ENCODE measurements around the gene CKAP2L. TPM values are rescaled to one million over a fixed set of nuclear protein-coding genes. Genes with fewer than 3 reads are reported as not detected.

CKAP2L gene
- polyA plus RNA-seq, 1 experiment: 4.4 TPM

DNA sequence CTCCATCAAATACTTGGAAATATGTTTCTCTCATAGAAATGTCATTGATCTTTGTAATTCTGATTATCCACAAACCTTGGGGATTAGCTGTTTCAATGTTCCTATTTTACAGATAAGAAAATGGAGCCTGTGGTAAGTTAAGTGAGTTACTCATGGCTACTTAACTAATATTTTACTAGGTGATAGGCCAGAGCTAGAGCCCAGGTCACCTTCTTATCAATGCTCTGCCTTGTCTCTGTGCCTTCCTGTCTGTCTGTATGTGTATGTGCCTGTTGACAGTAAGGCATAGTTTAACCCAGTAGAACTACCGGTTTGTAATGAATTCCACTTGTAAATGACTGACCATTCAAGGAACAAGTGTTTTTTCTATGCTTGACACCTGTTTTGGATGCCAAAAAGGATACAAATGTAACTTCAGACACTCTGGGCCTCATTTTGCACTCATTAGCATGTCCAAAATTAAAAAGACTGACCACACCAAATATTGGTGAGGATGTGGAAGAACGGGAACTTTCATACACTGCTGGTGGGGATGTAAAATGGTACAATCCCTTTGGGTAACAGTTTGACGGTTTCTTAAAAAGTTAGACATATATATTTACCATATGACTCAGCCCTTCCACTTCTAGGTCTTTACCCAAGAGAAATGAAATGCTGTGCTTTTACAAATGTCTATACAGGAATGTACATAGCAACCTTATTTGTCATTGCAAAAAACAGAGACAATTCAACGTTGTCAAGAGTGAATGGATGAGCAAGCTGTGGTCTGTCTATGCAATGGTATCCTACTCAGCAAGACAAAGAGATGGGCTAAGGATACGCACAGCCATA is 39.5 kb upstream of the CKAP2L start:
- ChIA-PET POLR2A (no interaction called here), CTCF (interaction anchor here (1.1 kb wide), 1 partner anchor 11 kb away, joined by 4 read pairs; no protein-coding TSS in a partner anchor)
- Histone ChIP-seq H3K9me3 (ENCODE audit: control insufficient read depth, insufficient read depth, low read length) (no peaks in the 10 kb centered on the region; the same call in 1 of the 2 replicates), H3K27ac (ENCODE audit: low read depth, low read length) (no peak overlapping the region), H3K4me3 (ENCODE audit: low read depth, low read length) (no peak overlapping the region), H3K27me3 (ENCODE audit: control insufficient read depth, insufficient read depth, low read length) (no peaks in the 10 kb centered on the region)
- TF ChIP-seq, protein P1, sequence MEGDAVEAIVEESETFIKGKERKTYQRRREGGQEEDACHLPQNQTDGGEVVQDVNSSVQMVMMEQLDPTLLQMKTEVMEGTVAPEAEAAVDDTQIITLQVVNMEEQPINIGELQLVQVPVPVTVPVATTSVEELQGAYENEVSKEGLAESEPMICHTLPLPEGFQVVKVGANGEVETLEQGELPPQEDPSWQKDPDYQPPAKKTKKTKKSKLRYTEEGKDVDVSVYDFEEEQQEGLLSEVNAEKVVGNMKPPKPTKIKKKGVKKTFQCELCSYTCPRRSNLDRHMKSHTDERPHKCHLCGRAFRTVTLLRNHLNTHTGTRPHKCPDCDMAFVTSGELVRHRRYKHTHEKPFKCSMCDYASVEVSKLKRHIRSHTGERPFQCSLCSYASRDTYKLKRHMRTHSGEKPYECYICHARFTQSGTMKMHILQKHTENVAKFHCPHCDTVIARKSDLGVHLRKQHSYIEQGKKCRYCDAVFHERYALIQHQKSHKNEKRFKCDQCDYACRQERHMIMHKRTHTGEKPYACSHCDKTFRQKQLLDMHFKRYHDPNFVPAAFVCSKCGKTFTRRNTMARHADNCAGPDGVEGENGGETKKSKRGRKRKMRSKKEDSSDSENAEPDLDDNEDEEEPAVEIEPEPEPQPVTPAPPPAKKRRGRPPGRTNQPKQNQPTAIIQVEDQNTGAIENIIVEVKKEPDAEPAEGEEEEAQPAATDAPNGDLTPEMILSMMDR (IDR thresholded peaks at IDR 0.05; ENCODE audit: low read depth, low read length): no peak
- peak; percentile 67 for DNase-seq (ENCODE audit: low read depth, low spot score)

DNA sequence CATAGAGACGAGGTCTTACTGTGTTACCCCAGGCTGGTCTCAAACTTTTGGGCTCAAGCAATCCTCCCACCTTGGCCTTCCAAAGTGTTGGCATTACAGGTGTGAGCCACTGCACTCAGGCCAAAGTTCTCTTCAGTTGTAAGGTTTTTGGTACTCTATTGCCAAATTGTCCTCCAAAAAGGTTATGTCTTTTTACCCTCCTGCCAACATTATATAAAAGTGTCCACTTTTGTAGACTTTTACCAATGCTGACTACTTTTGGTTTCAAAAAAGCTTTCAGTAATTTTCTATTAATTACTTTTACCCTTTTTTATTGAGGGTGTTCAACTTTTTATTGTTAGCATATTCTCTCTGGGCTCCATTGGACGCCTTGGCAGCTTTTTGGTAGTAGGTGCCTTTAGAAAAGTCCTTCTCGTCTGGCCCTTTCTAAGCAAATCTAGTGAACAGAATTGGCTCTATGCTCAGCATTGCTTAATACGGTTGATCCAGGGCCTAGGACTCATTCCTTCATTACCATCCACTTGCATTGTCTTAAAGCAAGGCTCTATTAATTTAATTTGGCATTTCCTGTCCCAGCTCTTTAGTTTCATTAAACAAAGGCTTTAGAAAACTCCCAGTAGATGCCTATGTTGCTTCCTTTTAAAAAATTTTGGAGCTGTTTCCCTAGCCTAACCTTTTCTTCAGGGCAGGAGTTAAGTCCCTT is 36.6 kb upstream of the CKAP2L start:
- Histone ChIP-seq H3K4me3 (ENCODE audit: low read depth, low read length) (no peak overlapping the region), H3K9me3 (ENCODE audit: control insufficient read depth, insufficient read depth, low read length) (peaks cover 4% of the 10 kb centered on the region; the same call in 1 of the 2 replicates), H3K27me3 (ENCODE audit: control insufficient read depth, insufficient read depth, low read length) (no peaks in the 10 kb centered on the region), H3K27ac (ENCODE audit: low read depth, low read length) (no peak overlapping the region)
- ChIA-PET CTCF (interaction anchor here (0.6 to 1.3 kb wide), 3 partner anchors 12 to 176 kb away, joined by 3 read pairs; no protein-coding TSS in a partner anchor), POLR2A (no interaction called here)
- DNase-seq (ENCODE audit: low read depth, low spot score): no peak
- TF ChIP-seq, protein P1 (IDR thresholded peaks at IDR 0.05; ENCODE audit: low read depth, low read length): no peak

DNA sequence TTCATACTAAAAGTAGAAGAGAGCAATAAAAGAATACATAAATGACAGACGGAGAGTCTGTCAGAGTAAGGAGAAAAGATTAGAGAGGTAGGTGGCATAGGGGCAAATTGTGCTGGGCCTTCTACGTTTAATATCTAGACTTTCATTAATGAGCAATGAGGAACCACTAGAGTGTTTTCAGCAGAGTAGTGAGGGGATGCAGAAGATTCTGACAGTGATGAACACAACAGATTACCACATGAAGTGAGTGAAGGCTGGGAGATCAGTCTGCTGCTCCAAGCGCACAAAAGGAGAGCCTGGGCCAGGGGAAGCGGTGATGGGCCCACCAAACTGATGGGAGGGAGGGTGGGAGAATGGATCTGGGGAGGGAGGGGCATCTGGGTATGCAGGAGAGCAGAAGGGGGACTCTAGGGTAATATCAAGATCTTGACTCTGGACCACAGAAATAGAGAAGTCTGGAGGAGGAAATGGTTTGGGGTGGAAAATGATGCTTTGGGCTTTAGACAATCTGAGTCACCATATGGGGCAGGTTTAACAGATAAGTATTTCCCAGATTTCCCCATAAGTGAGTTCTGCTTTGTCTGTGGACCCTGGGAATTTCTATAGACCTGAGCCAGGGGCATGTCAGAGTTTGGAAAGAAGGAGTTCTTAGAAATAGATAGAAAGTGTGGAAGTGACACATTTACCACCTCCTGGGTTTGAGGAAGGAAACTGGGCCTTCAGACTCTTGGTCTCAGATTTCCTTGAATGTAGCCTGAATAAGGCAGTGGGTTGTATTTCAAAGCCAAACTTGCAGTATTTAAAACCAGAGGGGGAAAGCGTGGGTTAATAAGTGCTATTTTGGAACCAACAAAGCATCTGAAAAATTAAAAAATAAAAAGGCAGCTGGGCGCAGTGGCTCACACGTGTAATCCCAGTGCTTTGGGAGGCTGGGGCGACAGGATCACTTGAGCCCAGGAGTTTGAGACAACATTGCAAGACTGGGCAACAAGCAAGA is 34.9 kb upstream of the CKAP2L start:
- no peak overlapping the region for H3K4me3 ChIP-seq (ENCODE audit: low read depth, low read length)
- DNase-seq (ENCODE audit: low read depth, low spot score): no peak
- ChIA-PET CTCF (no interaction called here), POLR2A (interaction anchor here (0.7 kb wide), 1 partner anchor 179 kb away, joined by 4 read pairs; no protein-coding TSS in a partner anchor)
- no peaks in the 10 kb centered on the region for H3K27me3 ChIP-seq (ENCODE audit: control insufficient read depth, insufficient read depth, low read length)
- TF ChIP-seq, protein P1 (IDR thresholded peaks at IDR 0.05; ENCODE audit: low read depth, low read length): no peak
- H3K27ac ChIP-seq (ENCODE audit: low read depth, low read length): no peak overlapping the region
- H3K9me3 ChIP-seq (ENCODE audit: control insufficient read depth, insufficient read depth, low read length): peaks cover 4% of the 10 kb centered on the region; the same call in 1 of the 2 replicates

DNA sequence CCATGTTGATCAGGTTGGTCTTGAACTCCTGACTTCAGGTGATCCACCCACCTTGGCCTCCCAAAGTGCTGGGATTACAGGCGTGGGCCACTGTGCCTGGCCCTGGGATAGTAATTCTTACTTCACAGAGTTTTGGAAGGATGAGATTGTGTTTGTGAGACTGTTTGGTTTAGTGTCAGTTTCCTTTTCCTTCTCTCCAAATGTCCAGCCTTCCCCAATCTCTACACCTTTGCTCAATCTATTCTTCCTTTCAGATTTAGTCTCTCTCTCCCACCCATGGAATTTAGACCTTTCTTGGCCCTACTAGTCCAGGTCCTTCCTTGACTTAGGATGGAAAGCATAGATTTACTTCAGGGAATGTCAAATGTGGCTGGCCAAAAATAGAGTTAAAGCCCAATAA is 32.1 kb upstream of the CKAP2L start:
- Histone ChIP-seq H3K27ac (ENCODE audit: low read depth, low read length) (no peak overlapping the region), H3K27me3 (ENCODE audit: control insufficient read depth, insufficient read depth, low read length) (no peaks in the 10 kb centered on the region), H3K9me3 (ENCODE audit: control insufficient read depth, insufficient read depth, low read length) (peaks cover 8% of the 10 kb centered on the region), H3K4me3 (ENCODE audit: low read depth, low read length) (no peak overlapping the region)
- TF ChIP-seq, protein P1 (IDR thresholded peaks at IDR 0.05; ENCODE audit: low read depth, low read length): no peak
- POLR2A ChIA-PET: no interaction called here
- CTCF ChIA-PET: interaction anchor here (1.6 kb wide), 1 partner anchor 47 kb away, joined by 8 read pairs; no protein-coding TSS in a partner anchor
- no peak for DNase-seq (ENCODE audit: low read depth, low spot score)
